GM23338 (cell line): ENCODE results near the gene NDUFS7.

Source experiments
- CREB1 ChIP-seq: fragments of 250-450 bp; sonication (Bioruptor Pico); IDR thresholded peaks from 2 replicates; pipeline ENCODE4 v1.5.0; 2020; ENCODE audit warnings: low read depth, mild to moderate bottlenecking, moderate library complexity
- CTCF ChIP-seq, 2 experiments: fragments of 200-600 bp in 1 of 2; sonication (generic) in 1 of 2; conservative IDR thresholded peaks; 2 replicates each; pipeline versions ENCODE4 v1.5.1 to v1.6.1; 2016 to 2017; ENCODE audit warnings: antibody characterized with exemption in 2 of 2, low read depth in 2 of 2, mild to moderate bottlenecking in 2 of 2, moderate library complexity in 1 of 2
- ETS1 ChIP-seq: IDR thresholded peaks from 2 replicates; pipeline ENCODE4 v1.6.1; 2016; ENCODE audit warnings: antibody characterized with exemption
- EZH2 ChIP-seq: fragments of 200-600 bp; sonication (generic); IDR thresholded peaks from one replicate; pipeline ENCODE4 v1.8.0; 2017; ENCODE audit warnings: antibody characterized with exemption, mild to moderate bottlenecking, low read depth; ENCODE audit not compliant: unreplicated experiment
- EZH2phosphoT487 ChIP-seq: fragments of 200-600 bp; sonication (generic); IDR thresholded peaks from one replicate; pipeline ENCODE4 v1.8.1; 2018; ENCODE audit warnings: antibody characterized with exemption; ENCODE audit not compliant: unreplicated experiment
- NANOG ChIP-seq: IDR thresholded peaks from 2 replicates; pipeline ENCODE4 v1.6.1; 2016; ENCODE audit warnings: antibody characterized with exemption, borderline replicate concordance
- POLR2AphosphoS5 ChIP-seq: IDR thresholded peaks from 2 replicates; pipeline ENCODE4 v1.6.1; 2016; ENCODE audit warnings: antibody characterized with exemption, low read depth
- REST ChIP-seq: IDR thresholded peaks from one replicate; pipeline ENCODE4 v1.6.1; 2018; ENCODE audit warnings: antibody characterized with exemption; ENCODE audit not compliant: unreplicated experiment
- STAT1 ChIP-seq: IDR thresholded peaks from one replicate; pipeline ENCODE4 v1.6.1; 2016; ENCODE audit warnings: antibody characterized with exemption; ENCODE audit not compliant: unreplicated experiment

DNA sequence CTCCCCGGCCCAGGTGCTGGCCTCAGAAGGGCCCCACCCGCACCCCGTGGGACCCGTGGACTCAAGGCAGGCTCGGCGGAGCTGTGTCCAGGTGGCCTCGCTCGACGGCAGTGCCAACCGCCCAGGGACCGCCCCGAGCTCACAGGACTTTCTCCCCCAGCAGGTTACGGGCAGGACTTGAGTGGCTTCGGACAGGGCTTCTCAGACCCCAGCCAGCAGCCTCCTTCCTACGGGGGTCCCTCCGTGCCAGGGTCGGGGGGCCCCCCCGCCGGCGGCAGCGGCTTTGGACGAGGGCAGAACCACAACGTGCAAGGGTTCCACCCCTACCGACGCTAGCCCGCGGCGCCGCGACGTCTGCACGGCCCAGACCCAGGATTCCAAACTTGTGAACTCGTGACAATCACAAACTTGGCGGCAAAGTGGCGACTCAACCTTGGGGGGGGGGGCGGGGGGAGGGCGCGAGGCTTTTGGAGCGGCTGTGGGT lies 50.9 kb downstream of the NDUFS7 start:
- TF ChIP-seq EZH2phosphoT487: no peak
- no peak for TF ChIP-seq CTCF (conservative IDR thresholded peaks at IDR 0.05; ENCODE audit: low read depth in 2 of 2)
- no peak for TF ChIP-seq NANOG
- TF ChIP-seq POLR2AphosphoS5: no peak
- no peak for TF ChIP-seq STAT1
- no peak for TF ChIP-seq REST
- no peak for TF ChIP-seq EZH2
- no peak for TF ChIP-seq CREB1 (CRISPR knock-in tag)
- TF ChIP-seq ETS1: no peak
